Fibroblast of lung (primary cell): ENCODE measurements around the gene WWTR1. TPM values are rescaled to one million over a fixed set of nuclear protein-coding genes. Genes with fewer than 3 reads are reported as not detected.

ENCODE experiments used
- DNase-seq, 2 donors: peaks; one replicate each; pipeline versions ENCODE4 v3.0.0 to v3.0.0-alpha.2; 2010; ENCODE audit warnings: low read depth in 2 of 2
- H2AFZ ChIP-seq: 2 replicates; pipeline ENCODE4 v1.5.1; 2012; ENCODE audit warnings: low read length, control low read depth, inconsistent platforms
- H3K27ac ChIP-seq: 2 replicates; pipeline ENCODE4 v1.5.1; 2011; ENCODE audit warnings: low read length, control low read depth; ENCODE audit not compliant: insufficient read depth
- H3K27me3 ChIP-seq: 2 replicates; pipeline ENCODE4 v1.5.1; 2011; ENCODE audit warnings: mild to moderate bottlenecking, low read length; ENCODE audit not compliant: control insufficient read depth, insufficient read depth
- H3K36me3 ChIP-seq: 2 replicates; pipeline ENCODE4 v1.5.1; 2011; ENCODE audit warnings: low read length; ENCODE audit not compliant: control insufficient read depth, insufficient read depth
- H3K4me1 ChIP-seq: 2 replicates; pipeline ENCODE4 v1.5.1; 2011; ENCODE audit warnings: low read length; ENCODE audit not compliant: control insufficient read depth, insufficient read depth; ENCODE audit errors: extremely low read depth
- H3K4me2 ChIP-seq: 2 replicates; pipeline ENCODE4 v1.5.1; 2011; ENCODE audit warnings: low read length, control low read depth; ENCODE audit not compliant: insufficient read depth; ENCODE audit errors: extremely low read depth
- H3K4me3 ChIP-seq, 4 experiments: fragments of 200-600 bp in 1 of 4; sonication (generic) in 1 of 4; replicated peaks in 1 of 4; 2 replicates each; pipeline ENCODE4 v1.5.1; 2011 to 2016; ENCODE audit warnings: low read length in 4 of 4, low read depth in 3 of 4, mild to moderate bottlenecking in 3 of 4, control low read depth in 2 of 4, inconsistent platforms in 1 of 4, mixed read lengths in 1 of 4; ENCODE audit not compliant: insufficient read depth in 1 of 4; ENCODE audit errors: control extremely low read depth in 1 of 4
- H3K79me2 ChIP-seq: 2 replicates; pipeline ENCODE4 v1.5.1; 2012; ENCODE audit warnings: mild to moderate bottlenecking, low read length, inconsistent platforms; ENCODE audit not compliant: control insufficient read depth, insufficient read depth
- H3K9ac ChIP-seq: 2 replicates; pipeline ENCODE4 v1.5.1; 2011; ENCODE audit warnings: mild to moderate bottlenecking, low read length, control low read depth; ENCODE audit not compliant: insufficient read depth
- H3K9me3 ChIP-seq: 2 replicates; pipeline ENCODE4 v1.5.1; 2012; ENCODE audit warnings: low read depth, low read length; ENCODE audit not compliant: control insufficient read depth, insufficient read depth
- H4K20me1 ChIP-seq: 2 replicates; pipeline ENCODE4 v1.5.1; 2011; ENCODE audit warnings: low read length; ENCODE audit not compliant: control insufficient read depth, insufficient read depth; ENCODE audit errors: extremely low read depth
- CTCF ChIP-seq, 2 donors: IDR thresholded peaks in 1 of 2; conservative IDR thresholded peaks in 1 of 2; 1 replicate in 1 of 2; 2 replicates in 1 of 2; pipeline ENCODE4 v1.5.1; 2011 to 2012; ENCODE audit warnings: low read length in 2 of 2, control low read depth in 1 of 2, inconsistent platforms in 1 of 2, low read depth in 1 of 2, mild to moderate bottlenecking in 1 of 2
- EZH2 ChIP-seq: IDR thresholded peaks from 2 replicates; pipeline ENCODE4 v1.5.1; 2012; ENCODE audit warnings: low read length, control low read depth, mild to moderate bottlenecking; ENCODE audit errors: missing control alignments
- polyA plus RNA-seq, 2 donors: library from polyadenylated mRNA; depleted of rRNA in 1 of 2; stranded (reverse) in 1 of 2; unstranded in 1 of 2; fragments of >200 nt; gene quantifications; 2 replicates each; pipeline ENCODE4 v1.2.1, GENCODE V29; 2011 to 2012; ENCODE audit warnings: missing spikeins in 1 of 2
- total RNA-seq: library from RNA; depleted of rRNA; stranded (reverse); fragments of >200 nt; gene quantifications from 2 replicates; pipeline ENCODE4 v1.2.1, GENCODE V29; 2014

Gene WWTR1
- total and polyA plus RNA-seq, 2 donors (not counting 1 experiment from before 2014, with no cell fraction given), result 13.7 to 71.5 TPM

GRCh38 chr3:149643963-149644362 is 13.9 kb downstream of the WWTR1 start:
- Histone ChIP-seq H3K9ac (no peak overlapping the region), H3K27me3 (no peaks in the 10 kb centered on the region), H3K27ac (no peak overlapping the region), H3K4me2 (no peak overlapping the region), H3K4me1 (peaks cover 9% of the 10 kb centered on the region), H3K4me3 (no peak overlapping the region), H2AFZ (no peak overlapping the region), H4K20me1 (no peaks in the 10 kb centered on the region), H3K36me3 (no peaks in the 10 kb centered on the region), H3K9me3 (no peaks in the 10 kb centered on the region), H3K79me2 (peaks cover 86% of the 10 kb centered on the region)
- TF ChIP-seq EZH2 (no peak), CTCF (conservative IDR thresholded peaks at IDR 0.05 in 1 of 2, IDR thresholded peaks at IDR 0.05 in 1 of 2; ENCODE audit: low read depth in 1 of 2, low read length in 2 of 2) (no peak)
- DNase-seq, result no peak

GRCh38 chr3:149643482-149643798 is 14.4 kb downstream of the WWTR1 start:
- H3K4me1 ChIP-seq, result peaks cover 7% of the 10 kb centered on the region
- no peak overlapping the region for H3K27ac ChIP-seq
- DNase-seq, result no peak
- no peak overlapping the region for H3K4me3 ChIP-seq
- no peak overlapping the region for H3K4me2 ChIP-seq
- no peaks in the 10 kb centered on the region for H3K27me3 ChIP-seq
- no peaks in the 10 kb centered on the region for H3K9me3 ChIP-seq
- H3K36me3 ChIP-seq, result no peaks in the 10 kb centered on the region
- TF ChIP-seq EZH2, result no peak
- peaks cover 83% of the 10 kb centered on the region for H3K79me2 ChIP-seq
- no peak overlapping the region for H3K9ac ChIP-seq
- no peak overlapping the region for H2AFZ ChIP-seq
- H4K20me1 ChIP-seq, result no peaks in the 10 kb centered on the region

- Histone ChIP-seq H3K4me3 (no peak overlapping the region), H4K20me1 (no peaks in the 10 kb centered on the region)
Measured at GRCh38 chr3:149640976-149641728, 16.7 kb downstream of the WWTR1 start.

More at GRCh38 chr3:149640976-149641728, 16.7 kb downstream of the WWTR1 start:
- Histone ChIP-seq H3K36me3 (no peaks in the 10 kb centered on the region), H3K9me3 (no peaks in the 10 kb centered on the region), H3K79me2 (peaks cover 81% of the 10 kb centered on the region), H3K27ac (no peak overlapping the region), H3K4me1 (peaks cover 7% of the 10 kb centered on the region), H3K27me3 (no peaks in the 10 kb centered on the region), H3K4me2 (peak overlapping the region; percentile 37), H3K9ac (no peak overlapping the region), H2AFZ (no peak overlapping the region)
- peak in 1 of 2 donors; percentile 38 for DNase-seq
- TF ChIP-seq CTCF (conservative IDR thresholded peaks at IDR 0.05 in 1 of 2, IDR thresholded peaks at IDR 0.05 in 1 of 2; ENCODE audit: low read depth in 1 of 2, low read length in 2 of 2) (no peak), EZH2 (no peak)
